ENCODE results near the gene KRTAP10-6.
"Not testable (repeated sequence)": the region's sequence is repeated elsewhere in the genome, so short reads cannot be mapped to it uniquely, and the experiment has no call there.

KRTAP10-6 gene

DNA sequence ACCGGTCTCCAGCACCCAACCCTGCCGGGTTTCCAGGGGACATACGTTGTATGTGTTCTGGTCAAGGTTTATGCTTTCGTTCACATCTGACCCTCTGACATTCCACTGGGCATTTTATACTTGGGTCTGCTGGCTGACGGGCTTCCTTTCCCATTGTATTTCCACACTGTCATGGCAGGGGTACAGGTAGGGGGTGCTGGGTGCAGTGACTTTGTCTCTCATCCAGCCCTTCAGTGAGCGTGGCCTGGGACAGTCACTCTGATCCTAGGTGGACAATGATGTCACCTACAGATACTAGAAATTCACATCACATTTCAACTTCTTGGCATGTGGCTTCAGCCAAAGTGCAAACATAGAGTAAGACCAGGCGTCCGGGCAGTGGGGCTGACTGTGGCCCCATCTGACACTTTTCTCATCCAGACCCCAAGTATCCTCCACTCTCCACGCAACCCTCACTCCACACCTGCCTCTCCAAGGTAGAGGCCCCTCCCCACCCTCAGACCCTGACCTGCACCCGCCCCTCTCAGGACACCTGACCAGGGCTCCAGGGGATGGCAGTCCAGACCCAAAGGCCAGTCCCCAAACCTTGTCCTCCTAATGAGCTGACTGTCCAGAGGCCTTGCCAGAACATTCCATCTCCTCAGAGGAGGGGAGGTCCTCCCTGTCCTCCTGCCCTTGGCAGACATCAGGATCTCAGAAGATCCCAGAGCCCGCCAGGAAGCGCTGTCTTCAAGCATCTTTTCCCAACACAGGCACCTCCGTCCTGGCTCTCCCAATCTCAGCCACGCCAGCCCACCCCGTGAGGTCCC lies 44.1 kb upstream of the KRTAP10-6 start:
- Histone ChIP-seq H3K36me3 (no peaks in the 10 kb centered on the region), H3K4me3 (no peak overlapping the region), H3K9me3 (peaks cover 1 to 26% (median 11%) of the 10 kb centered on the region in 3 donors), H3K4me1 (no peaks in the 10 kb centered on the region), H3K27ac (no peak overlapping the region), H3K27me3 (peaks cover 0 to 25% of the 10 kb centered on the region in 2 donors)
- intact Hi-C loops (cut with DNase I; ENCODE audit: low total_unique reads): no loop called here
- no peak for DNase-seq
- TF ChIP-seq, protein P1, sequence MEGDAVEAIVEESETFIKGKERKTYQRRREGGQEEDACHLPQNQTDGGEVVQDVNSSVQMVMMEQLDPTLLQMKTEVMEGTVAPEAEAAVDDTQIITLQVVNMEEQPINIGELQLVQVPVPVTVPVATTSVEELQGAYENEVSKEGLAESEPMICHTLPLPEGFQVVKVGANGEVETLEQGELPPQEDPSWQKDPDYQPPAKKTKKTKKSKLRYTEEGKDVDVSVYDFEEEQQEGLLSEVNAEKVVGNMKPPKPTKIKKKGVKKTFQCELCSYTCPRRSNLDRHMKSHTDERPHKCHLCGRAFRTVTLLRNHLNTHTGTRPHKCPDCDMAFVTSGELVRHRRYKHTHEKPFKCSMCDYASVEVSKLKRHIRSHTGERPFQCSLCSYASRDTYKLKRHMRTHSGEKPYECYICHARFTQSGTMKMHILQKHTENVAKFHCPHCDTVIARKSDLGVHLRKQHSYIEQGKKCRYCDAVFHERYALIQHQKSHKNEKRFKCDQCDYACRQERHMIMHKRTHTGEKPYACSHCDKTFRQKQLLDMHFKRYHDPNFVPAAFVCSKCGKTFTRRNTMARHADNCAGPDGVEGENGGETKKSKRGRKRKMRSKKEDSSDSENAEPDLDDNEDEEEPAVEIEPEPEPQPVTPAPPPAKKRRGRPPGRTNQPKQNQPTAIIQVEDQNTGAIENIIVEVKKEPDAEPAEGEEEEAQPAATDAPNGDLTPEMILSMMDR (IDR thresholded peaks at IDR 0.05): no peak

- H3K27ac ChIP-seq: no peak overlapping the region
- no peaks in the 10 kb centered on the region for H3K36me3 ChIP-seq
- peaks cover 7 to 30% (median 27%) of the 10 kb centered on the region in 3 donors for H3K9me3 ChIP-seq
- TF ChIP-seq, protein P1 (IDR thresholded peaks at IDR 0.05): no peak
- peaks cover 0 to 19% of the 10 kb centered on the region in 2 donors for H3K27me3 ChIP-seq
- intact Hi-C loops (cut with DNase I; ENCODE audit: low total_unique reads): no loop called here
- DNase-seq: no peak
- H3K4me1 ChIP-seq: no peaks in the 10 kb centered on the region
- no peak overlapping the region for H3K4me3 ChIP-seq
Observed at GRCh38 chr21:44632067-44632466, 39.8 kb upstream of the KRTAP10-6 start.

- intact Hi-C loops (cut with DNase I; ENCODE audit: low total_unique reads): no loop called here
- no peak for DNase-seq
- H3K4me3 ChIP-seq: no peak overlapping the region
- H3K36me3 ChIP-seq: no peaks in the 10 kb centered on the region
- H3K27me3 ChIP-seq: peaks cover 0 to 27% of the 10 kb centered on the region in 2 donors
- no peaks in the 10 kb centered on the region for H3K4me1 ChIP-seq
- TF ChIP-seq, protein P1 (IDR thresholded peaks at IDR 0.05): no peak
- H3K9me3 ChIP-seq: peaks cover 7 to 30% (median 27%) of the 10 kb centered on the region in 3 donors
- H3K27ac ChIP-seq: no peak overlapping the region
Observed at GRCh38 chr21:44630440-44630839, 38.1 kb upstream of the KRTAP10-6 start.

GRCh38 chr21:44628707-44629391 lies 36.5 kb upstream of the KRTAP10-6 start:
- Histone ChIP-seq H3K27me3 (peaks cover 0 to 27% of the 10 kb centered on the region in 2 donors), H3K36me3 (no peaks in the 10 kb centered on the region), H3K9me3 (peaks cover 7 to 36% (median 30%) of the 10 kb centered on the region in 3 donors), H3K4me3 (no peak overlapping the region), H3K4me1 (no peaks in the 10 kb centered on the region), H3K27ac (no peak overlapping the region)
- DNase-seq: no peak
- intact Hi-C loops (cut with DNase I; ENCODE audit: low total_unique reads): no loop called here
- TF ChIP-seq, protein P1 (IDR thresholded peaks at IDR 0.05): no peak

- intact Hi-C loops (cut with DNase I; ENCODE audit: low total_unique reads); DNase-seq; H3K27ac ChIP-seq; H3K36me3 ChIP-seq; H3K4me1 ChIP-seq; H3K4me3 ChIP-seq: not testable (repeated sequence)
- peaks cover 9 to 37% (median 28%) of the 10 kb centered on the region in 3 donors for H3K9me3 ChIP-seq
- peaks cover 0 to 27% of the 10 kb centered on the region in 2 donors for H3K27me3 ChIP-seq
Observed at GRCh38 chr21:44627831-44628233, 35.5 kb upstream of the KRTAP10-6 start.

GRCh38 chr21:44627181-44627822 lies 35.0 kb upstream of the KRTAP10-6 start:
- DNase-seq; intact Hi-C loops (cut with DNase I; ENCODE audit: low total_unique reads); H3K4me1 ChIP-seq; H3K27ac ChIP-seq; H3K36me3 ChIP-seq; H3K4me3 ChIP-seq: not testable (repeated sequence)
- H3K9me3 ChIP-seq: peaks cover 10 to 41% (median 23%) of the 10 kb centered on the region in 3 donors
- H3K27me3 ChIP-seq: peaks cover 0 to 27% of the 10 kb centered on the region in 2 donors

Data from tibial artery (tissue), 4 donors.